NCI-H748 (cell line): ENCODE data around the gene SUGP1.
"Not testable (repeated sequence)": the region's sequence is repeated elsewhere in the genome, so short reads cannot be mapped to it uniquely, and the experiment has no call there.

ENCODE experiments used
- DNase-seq: peaks from one replicate; lab custom pipeline; 2025; ENCODE audit not compliant: unreplicated experiment; lab: John Stamatoyannopoulos, UW

Gene SUGP1

DNA sequence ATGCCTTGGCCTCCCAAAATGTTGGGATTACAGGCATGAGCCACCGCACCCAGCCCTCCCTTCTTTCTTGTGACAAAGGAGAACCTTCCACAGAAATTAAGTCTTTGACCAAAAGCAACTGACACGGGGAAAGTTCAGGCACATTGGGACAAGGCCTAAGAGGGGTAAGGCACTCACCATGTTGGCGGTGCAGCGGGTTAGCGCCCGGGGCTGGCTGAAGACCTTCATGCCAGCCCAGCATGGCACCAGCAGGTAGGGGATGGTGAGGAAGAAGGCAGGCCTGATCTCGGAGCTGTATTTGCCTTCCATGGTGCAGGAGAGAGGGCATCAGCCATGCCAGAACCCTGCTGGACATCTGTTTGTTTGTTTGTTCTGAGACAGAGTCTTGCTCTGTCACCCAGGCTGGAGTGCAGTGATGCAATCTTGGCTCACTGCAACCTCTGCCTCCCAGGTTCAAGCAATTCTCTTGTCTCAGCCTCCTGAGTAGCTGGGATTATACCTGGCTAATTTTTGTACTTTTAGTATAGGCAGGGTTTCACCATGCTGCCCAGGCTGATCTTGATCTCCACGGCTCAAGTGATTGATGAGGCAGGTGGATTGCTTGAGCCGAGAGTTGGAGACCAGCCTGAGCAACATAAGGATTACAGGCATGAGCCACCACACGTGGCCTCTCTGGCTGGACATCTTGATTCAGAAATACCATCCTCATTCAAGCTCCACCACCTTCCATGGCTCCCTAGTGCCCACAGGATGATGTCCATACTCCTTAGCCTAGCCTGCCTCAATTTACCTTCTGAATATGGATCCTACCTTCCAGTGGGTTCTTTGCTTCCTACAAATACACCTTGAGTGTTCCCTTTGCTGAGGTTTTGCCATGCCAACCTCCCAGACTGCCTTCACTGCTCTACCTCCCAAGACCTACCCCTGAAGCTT is 51.6 kb downstream of the SUGP1 start:
- DNase-seq, result no peak

DNA sequence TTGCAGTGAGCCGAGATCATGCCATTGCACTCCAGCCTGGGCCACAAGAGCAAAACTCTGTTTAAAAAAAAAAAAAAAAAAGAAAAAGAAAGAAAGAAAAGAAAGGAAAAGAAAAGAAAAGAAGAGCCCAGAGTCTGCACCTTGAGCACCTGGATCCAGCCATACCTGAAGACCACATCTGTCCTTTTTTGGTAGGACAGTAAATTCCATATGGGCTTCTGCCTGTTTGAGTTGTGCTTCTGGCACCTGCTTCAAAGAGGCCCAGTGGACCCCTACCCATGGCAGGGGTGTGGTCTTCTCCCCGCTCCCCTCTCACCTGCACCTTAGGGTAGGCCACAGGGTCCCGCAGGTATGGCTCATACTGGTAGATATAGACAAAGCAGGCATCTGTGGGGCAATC is 53.0 kb downstream of the SUGP1 start:
- no peak for DNase-seq

DNA sequence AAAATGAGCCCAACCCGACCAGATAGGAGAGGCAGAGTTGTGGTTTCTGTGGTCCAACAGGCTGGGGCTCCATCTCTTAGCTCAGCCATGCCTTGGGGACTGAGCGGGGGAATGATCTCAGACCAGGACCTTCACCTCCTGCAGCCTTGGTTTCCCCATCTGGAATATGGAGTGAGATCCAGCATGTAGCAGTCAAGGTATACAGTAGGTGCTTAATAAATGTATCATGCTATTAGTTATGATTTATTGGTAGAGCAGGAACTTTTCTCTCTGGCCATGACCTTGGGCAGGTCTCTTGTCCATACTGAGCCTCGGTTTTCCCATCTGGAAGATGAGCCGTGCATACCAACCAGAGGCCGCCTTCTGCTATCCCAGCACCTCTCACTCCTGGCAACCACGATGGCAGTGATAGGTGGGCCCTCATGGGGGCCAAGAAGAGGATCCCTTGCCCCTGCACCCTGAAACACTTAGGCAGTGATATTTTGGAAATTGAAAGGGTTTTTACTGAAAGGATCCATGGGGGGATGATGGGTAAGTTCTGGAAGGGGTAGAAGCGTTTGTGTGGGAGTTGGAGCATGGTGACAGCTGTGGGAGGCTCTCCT is 56.3 kb downstream of the SUGP1 start:
- no peak for DNase-seq

DNA sequence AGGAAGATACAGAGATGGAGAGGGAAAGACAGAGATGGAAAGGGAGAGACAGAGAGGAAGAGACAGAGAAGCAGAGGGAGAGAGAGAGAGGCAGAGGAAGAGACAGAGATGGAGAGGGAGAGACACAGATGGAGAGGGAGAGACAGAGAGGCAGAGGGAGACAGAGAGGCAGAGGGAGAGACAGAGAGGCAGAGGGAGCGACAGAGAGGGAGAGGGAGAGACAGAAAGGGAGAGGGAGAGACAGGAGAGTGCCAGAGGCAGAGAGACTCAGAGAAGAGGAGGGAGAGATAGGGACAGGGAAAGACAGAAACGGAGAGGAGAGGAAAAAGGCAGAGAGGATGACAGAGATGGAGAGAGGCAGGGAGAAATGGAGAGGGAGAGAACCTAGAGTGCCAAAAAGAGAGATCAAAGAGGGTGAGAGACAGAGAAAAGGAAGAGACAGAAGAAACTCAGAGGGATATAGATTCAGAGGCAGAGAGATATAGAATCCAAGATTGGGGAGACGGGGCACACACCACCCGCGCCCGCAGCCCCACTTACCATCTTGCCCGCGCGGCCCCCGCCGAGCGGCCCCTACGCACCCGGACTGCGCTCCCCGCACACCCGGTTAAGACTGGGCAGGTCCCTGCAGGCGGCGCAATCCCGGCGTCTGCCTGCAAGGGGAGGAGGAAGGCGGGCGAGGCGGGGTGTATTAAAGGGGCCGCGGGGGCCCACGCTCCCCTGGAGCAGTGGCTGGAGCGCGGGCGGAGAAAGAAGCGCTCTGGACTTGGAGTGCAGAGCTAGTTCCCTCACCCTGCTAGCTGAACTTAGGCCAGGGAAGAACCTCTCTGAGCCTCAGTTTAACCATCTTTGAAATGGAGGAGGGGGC is 57.9 kb downstream of the SUGP1 start:
- peak; percentile 9 for DNase-seq

DNA sequence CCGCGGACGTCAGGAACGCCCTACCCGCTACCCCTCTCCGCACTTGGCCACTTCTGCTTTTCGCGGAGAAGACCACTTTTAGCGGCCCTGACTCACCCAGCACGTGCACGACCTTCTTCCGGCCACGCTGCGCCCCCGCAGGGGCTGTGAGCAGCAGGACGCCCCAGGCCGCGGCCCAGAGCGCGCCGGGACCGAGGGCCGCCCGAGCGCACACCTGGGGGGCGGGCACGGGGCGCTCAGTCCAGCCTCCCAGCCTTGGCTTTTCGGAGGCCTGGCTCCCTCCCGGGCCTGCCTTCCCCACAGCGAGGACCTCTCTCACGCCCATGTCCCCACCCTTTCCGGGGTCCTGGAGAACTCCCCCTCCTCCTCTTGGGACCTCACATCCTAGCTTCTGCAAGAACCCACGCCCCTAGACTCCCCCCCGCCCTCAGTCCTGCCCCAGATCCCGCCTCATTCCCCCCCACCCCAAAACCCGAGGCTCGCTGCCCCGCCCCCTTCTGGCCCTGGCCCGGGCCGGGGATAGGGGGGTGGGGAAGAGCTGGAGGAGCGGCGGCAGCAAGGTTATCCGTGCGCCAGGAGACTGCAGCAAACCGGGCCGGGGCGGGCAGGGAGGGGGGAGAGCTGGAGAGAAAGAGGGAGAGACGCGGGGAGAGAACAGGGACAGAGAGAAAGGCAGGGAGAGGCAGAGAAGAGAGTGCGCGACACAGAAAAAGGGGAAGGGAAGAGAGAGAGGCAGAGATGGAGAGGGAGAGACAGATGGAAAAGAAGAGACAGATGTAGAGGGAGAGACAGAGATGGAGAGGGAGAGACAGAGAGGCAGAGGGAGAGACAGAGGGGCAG is 58.7 kb downstream of the SUGP1 start:
- DNase-seq, result peak; percentile 32

DNA sequence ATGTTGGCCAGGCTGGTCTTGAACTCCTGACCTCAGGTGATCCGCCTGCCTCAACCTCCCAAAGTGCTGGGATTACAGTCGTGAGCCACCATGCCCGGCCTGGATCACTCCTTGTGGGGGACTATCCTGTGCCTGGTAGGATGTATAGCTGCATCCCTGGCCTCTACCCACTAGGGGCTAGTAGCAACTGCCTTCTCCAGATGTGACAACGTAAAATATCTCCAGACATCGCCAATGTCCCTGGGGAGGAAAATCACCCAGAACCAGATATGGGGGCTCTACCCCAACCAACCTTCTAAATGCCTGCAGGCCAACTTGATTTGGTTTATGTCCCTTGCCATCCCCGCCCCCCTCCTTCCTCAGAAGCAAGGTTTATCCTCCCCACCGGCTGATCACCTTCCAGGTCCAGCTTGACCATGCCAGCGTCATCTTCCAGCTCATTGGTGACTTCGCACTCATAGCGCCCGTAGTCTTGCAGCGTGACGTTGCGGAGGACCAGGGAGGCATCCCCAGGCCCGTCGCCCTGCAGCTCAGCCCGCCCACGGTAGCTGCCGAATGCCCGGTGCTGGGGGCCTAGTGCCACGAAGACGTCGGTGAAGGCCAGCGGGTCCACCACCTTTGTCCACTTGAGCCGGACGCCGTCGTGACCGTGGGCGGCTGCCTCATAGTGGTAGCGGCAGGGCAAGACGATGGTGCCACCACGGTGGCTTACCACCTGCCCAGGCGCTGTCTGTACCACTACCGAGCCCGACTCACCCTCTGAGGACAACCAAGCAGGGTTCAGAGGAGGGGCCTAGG is 59.7 kb downstream of the SUGP1 start:
- DNase-seq, result no peak

DNA sequence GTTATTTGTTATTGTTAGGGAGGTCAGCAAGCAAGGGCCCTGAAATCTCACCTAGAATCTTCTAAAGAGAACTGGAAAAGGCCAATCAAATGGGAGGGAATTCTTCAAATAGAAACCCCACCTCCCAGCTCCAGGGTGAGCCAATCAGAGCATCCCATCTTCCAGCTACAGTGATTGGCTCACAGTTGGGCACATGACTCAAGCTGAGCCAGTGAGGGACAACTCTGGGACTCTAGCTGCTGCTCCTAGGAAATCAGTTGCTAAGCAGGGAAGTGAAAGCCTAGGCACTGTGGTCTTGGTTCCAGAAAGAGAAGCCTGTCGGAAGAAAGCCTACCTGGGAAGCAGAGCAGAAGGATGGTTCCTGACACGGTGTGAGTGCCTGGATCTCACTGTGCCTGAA is 60.6 kb downstream of the SUGP1 start:
- DNase-seq, result peak; percentile 61

DNA sequence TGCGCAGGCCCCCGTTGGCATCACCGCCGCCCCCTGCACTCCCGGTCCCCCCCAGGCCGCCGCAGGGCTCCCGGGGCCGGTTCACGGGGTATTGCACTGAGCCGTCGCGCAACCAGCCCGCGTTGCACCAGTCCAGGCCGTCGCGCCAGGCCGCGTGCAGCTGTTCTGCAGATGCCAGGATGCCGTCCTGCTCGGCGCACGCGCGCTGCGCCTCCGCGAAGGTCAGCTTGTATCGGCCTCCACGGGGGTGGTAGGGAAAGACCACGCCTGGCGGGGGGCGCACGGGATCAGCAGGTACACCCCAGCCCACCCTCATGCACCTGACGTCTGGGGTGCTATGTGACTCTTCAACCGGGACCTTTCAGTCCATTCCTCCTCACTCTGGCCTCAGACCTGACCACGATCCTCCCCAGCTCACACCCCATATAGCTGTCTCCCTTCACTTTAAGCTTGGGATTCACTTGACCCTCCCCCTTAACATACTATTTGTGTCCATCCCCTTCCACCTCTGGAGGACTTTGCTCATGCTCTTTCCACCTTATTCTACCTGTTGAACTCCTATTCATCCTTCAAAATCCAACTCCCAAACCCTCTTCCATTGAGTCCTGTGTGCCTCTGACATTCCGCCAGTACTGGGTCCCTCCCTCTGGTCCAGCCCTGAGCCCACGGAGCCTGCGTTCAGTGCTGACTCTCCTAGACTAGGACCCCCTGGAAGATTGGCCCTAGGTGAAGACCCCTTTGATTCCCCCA is 61.5 kb downstream of the SUGP1 start:
- DNase-seq, result no peak

DNA sequence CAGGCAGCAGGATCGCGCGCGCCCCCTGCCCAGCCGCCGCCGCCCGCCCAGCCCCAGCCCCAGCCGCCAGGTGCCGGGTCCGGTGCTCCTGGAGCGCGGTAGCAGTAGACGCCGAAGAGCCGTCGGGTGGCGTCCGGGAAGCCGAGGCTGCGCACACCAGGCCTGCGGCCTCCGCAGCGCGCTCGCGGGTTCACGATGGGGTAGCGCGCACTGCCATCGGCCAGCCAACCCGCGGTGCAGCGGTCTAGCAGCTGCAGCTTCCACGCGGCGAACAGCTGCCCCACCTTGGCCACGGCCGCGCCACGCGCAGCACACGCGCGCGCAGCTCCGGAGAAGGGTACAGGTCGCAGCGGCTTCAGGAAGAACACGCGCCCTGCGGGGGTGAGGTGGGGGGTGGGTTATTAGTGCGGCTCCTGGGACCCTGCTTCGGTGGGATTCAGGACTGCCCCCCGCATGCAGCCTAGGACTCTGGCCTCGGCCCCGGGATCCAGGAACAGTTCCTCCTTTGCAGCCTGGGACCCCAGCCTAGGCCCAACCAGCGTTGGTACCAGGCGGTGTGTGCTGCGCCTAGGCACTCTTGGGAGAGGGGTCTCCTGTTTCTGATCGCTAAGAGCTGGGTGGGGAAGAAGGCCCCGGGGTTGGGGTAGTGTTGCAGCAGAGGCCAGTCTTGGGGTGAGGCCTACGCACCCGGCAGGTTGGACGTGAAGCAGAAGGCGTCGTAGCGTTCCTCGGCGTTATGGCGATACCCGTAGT is 62.3 kb downstream of the SUGP1 start:
- no peak for DNase-seq

DNA sequence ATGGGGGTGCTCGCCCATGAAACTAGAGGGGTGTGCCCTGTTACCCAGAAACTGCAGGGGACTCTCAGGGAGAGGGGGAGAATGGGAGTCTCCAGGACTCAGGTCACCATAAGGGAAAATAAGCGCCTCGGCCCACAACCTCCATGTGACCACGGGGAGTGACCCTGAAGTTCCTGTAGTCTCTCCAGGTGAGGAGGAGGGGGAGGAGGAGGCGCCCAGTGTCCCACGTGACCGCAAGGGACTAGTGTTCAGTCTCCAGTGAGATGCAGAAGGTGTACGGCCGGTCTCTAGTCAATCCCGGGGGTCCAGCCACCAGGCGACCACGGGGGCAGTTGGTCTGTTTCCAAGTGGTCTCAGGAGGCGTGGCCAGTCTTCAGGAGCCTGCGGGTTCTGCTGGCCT is 63.2 kb downstream of the SUGP1 start:
- DNase-seq, result no peak

DNA sequence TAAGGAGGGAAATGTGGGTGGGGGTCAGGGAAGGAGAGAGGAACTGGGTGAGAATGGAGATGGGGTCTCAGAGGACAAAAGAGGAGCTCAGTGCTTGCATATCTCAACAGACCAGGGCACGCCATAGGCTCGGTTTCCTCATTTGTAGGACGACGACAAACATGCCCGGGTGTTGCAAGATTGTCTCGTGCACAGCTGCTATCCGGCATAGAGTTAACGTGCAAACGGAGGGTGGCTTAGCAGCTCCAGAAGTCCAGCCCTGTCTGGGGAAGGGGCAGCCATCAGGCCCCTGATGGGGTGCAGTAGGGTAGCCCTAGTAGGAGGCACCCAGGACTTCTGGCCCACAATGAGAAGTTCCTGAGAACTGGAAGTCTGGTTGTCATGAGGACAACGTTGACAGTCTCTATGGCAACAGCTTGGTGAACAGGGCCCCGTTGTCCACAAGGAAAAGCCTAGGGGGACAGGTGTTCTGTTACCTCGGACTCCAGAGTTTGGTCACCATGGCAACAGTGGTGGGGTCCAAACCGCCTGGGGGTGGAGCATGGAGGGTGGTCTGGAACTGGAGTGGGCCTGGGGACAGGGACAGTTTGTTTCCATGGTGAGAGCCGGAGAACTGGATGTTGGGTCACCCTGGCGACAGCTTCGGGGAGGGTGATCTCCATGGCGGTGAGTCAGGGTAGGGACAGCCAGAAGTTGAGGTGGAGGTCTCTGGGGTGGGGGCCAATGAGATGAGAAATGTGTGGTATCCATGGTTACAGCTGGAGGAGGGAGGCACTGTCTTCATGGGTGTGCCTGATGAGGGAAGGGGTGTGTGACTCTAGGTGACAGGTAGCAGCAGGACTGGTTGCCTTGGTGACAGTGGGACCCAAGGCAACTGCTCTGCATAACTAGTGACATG is 64.0 kb downstream of the SUGP1 start:
- DNase-seq, result peak; percentile 89

DNA sequence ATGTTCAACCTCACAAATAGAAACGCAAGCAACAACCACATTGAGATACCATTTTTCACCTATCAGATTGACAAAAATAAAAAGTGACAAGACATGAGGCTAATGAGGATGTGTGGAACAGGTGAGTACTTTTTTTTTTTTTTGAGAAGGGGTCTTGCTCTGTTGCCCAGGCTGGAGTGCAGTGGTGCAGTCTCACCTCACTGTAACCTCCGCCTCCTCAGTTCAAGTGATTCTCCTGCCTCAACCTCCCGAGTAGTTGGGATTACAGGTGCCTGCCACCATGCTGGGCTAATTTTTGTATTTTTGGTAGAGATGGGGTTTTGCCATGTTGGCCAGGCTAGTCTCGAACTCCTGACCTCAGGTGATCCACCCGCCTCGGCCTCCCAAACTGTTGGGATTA is 66.9 kb downstream of the SUGP1 start:
- not testable (repeated sequence) for DNase-seq

DNA sequence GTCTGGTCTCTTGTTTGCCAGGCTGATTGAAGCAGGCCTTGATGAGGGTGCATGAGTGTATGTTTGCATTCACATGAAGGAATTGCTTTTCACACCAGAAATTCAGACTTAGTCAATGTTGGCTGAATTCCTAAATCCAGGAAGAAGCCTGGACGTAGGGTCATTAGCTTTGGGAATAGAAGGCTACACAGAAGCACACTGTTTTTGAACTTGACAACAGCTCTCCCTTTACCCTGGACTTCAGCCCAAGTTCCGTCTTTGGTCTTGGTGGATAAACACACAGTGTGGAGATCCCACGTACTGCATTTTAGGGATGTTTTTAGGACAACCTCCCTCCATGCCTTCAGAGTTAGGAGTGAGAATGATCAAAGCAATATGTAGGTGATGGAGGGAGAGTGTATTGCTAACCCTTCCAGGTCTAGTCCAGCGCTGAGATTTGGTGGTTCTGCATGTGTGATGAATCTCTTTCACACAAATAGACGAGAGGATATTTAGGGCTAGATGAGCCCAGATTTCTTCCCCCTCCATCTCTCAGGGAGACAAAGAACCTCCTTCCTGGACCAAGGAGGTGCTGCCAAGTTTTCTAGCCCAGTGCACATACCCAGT is 70.0 kb downstream of the SUGP1 start:
- DNase-seq, result no peak

DNA sequence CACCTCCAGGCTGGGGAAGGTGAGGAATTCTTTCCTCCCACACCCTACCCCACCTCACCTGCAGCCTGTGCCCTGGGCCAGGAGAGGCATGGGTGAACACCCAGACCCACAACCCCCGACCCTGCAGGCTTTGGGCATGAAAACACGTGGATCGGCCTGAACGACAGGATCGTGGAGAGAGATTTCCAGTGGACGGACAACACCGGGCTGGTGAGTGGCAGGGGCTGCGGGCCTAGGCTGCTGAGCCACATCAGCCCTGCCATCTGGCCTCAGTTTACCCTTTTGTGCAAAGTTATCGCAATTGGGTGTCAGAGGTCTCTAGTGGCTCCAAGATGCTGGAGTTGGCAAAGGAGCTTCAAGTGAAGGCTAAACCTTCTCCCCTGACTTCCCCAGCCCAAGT is 79.8 kb downstream of the SUGP1 start:
- DNase-seq, result no peak

DNA sequence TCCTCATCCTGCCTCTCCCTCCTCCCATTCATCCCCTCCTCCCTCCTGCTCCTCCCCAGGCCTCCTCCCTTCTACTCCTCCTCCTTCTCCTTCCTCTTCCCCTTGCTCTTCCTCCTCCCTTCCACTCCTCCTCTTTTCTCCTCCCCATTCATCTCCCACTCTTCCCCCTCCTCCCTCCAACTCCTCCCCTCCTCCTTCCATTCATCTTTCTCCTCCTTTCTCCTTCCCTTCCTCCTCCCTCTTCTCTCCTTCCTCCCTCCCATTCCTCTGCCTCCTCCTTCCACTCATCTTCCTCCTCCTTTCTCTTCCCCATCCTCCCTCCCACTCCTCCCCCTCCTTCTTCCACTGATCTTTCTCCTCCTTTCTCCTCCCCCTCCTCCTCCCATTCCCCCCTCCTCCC is 80.6 kb downstream of the SUGP1 start:
- no peak for DNase-seq

DNA sequence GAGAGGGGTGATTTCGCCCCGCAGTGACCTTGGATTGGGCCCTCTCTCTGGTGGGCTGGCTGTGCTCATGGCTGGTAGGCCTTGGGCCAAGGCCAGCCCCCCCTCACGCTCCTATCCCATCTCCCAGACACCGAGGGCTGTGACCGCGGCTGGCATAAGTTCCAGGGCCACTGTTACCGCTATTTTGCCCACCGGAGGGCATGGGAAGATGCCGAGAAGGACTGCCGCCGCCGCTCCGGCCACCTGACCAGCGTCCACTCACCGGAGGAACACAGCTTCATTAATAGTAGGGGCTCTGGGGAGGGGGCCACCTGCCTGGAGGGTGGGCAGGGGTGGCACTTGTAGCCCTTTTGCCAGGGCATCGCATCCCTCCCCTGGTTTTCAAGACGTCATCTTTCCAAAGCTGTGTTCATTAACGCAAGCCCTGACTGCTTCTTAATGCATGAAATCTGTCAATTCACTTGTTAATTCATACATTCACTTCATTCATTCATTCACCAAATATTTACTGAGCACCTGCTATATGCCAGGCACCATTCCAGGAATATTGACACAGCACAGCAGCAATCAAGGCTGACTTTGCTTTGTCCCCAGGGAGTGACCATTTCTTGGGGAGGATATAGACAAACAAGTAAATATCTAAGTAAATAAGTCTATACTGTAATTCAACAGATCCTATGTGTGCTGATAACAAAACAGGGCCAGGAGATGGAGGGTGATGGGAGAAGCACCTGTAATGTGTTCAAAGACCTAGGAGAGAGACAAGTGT is 82.0 kb downstream of the SUGP1 start:
- no peak for DNase-seq
